ENCODE measurements around the gene CMTM8.

CMTM8 gene

GRCh38 chr3:32246079-32246675 is 7.7 kb downstream of the CMTM8 start:
- no peak for DNase-seq (ENCODE audit: low read depth, low spot score)
- H3K4me3 ChIP-seq (ENCODE audit: low read depth, low read length), result no peak overlapping the region
- ChIA-PET CTCF (interaction anchor here (1.1 to 1.8 kb wide), 2 partner anchors 68 to 222 kb away, joined by 3 to 6 read pairs; no protein-coding TSS in a partner anchor), POLR2A (no interaction called here)
- TF ChIP-seq, protein P1, sequence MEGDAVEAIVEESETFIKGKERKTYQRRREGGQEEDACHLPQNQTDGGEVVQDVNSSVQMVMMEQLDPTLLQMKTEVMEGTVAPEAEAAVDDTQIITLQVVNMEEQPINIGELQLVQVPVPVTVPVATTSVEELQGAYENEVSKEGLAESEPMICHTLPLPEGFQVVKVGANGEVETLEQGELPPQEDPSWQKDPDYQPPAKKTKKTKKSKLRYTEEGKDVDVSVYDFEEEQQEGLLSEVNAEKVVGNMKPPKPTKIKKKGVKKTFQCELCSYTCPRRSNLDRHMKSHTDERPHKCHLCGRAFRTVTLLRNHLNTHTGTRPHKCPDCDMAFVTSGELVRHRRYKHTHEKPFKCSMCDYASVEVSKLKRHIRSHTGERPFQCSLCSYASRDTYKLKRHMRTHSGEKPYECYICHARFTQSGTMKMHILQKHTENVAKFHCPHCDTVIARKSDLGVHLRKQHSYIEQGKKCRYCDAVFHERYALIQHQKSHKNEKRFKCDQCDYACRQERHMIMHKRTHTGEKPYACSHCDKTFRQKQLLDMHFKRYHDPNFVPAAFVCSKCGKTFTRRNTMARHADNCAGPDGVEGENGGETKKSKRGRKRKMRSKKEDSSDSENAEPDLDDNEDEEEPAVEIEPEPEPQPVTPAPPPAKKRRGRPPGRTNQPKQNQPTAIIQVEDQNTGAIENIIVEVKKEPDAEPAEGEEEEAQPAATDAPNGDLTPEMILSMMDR (IDR thresholded peaks at IDR 0.05; ENCODE audit: insufficient read depth, low read length, missing control alignments), result no peak

GRCh38 chr3:32249184-32249782 is 10.8 kb downstream of the CMTM8 start:
- POLR2A ChIA-PET, result no interaction called here
- H3K4me3 ChIP-seq (ENCODE audit: low read depth, low read length), result no peak overlapping the region
- DNase-seq (ENCODE audit: low read depth, low spot score), result peak; percentile 58
- TF ChIP-seq, protein P1 (IDR thresholded peaks at IDR 0.05; ENCODE audit: insufficient read depth, low read length, missing control alignments), result no peak
- CTCF ChIA-PET, result interaction anchor here (0.7 kb wide), 1 partner anchor 72 kb away, joined by 3 read pairs; no protein-coding TSS in a partner anchor

DNA sequence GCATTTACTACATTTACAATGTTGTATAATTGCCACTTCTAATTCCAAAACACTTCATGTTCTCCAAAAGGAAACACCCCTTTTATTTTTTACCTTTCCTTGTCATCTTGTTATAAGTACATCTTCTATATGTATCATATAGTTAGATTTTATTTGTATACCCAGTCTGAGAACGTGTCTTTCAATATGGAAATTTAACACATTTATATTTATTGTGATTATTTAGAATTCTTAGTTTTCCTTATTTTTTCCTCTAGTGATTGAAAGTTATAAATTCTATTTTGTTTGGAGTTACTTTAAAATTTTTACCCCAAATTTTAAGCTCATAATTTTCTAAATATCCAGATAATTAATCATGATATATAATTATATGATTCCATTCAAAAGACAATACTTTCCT is 15.8 kb downstream of the CMTM8 start:
- POLR2A ChIA-PET, result no interaction called here
- TF ChIP-seq, protein P1 (IDR thresholded peaks at IDR 0.05; ENCODE audit: insufficient read depth, low read length, missing control alignments), result no peak
- CTCF ChIA-PET, result no interaction called here
- DNase-seq (ENCODE audit: low read depth, low spot score), result no peak
- H3K4me3 ChIP-seq (ENCODE audit: low read depth, low read length), result no peak overlapping the region

GRCh38 chr3:32255345-32255744 is 16.9 kb downstream of the CMTM8 start:
- no peak for DNase-seq (ENCODE audit: low read depth, low spot score)
- no peak overlapping the region for H3K4me3 ChIP-seq (ENCODE audit: low read depth, low read length)
- TF ChIP-seq, protein P1 (IDR thresholded peaks at IDR 0.05; ENCODE audit: insufficient read depth, low read length, missing control alignments), result no peak
- POLR2A ChIA-PET, result no interaction called here
- CTCF ChIA-PET, result no interaction called here

DNA sequence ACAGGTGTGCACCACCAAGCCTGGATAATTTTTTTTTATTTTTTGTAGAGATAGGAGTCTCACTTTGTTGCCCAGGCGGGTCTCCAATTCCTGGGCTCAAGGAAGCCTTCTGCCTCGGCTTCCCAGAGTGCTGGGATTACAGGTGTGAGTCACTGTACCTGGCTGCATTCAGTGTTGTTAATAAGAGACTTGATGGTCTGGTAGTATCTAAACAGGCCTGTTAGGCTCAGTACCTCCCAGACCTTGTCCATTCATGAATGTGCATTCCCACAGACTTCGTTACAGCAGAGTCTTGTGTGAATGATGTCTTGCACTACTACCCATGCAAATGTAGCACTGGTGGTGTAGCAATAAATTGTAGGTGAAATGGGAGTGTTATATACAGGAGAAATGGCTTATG is 17.7 kb downstream of the CMTM8 start:
- H3K4me3 ChIP-seq (ENCODE audit: low read depth, low read length), result no peak overlapping the region
- no peak for DNase-seq (ENCODE audit: low read depth, low spot score)
- ChIA-PET POLR2A (no interaction called here), CTCF (no interaction called here)
- TF ChIP-seq, protein P1 (IDR thresholded peaks at IDR 0.05; ENCODE audit: insufficient read depth, low read length, missing control alignments), result no peak

DNA sequence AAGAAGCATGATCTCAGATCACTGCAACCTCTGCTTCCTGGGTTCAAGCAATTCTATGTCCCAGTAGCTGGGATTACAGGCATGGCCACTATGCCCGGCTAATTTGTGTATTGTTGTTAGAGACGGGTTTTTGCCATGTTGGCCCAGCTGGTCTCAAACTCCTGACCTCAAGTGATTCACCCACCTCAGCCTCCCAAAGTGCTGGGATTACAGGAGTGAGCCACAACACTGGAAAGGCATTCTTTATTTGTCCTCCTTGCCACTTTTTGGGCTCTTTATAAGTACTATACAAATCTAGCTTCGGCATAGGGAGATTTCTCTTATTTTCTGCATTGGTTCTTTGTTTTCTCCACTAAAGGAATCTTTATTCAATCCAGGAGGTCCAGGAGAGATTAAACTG is 18.6 kb downstream of the CMTM8 start:
- POLR2A ChIA-PET, result no interaction called here
- no peak overlapping the region for H3K4me3 ChIP-seq (ENCODE audit: low read depth, low read length)
- no peak for DNase-seq (ENCODE audit: low read depth, low spot score)
- TF ChIP-seq, protein P1 (IDR thresholded peaks at IDR 0.05; ENCODE audit: insufficient read depth, low read length, missing control alignments), result no peak
- CTCF ChIA-PET, result no interaction called here
